Uterus (tissue), 2 donors: ENCODE results near the gene FBXO11.

Source experiments
- CTCF ChIP-seq, 4 experiments: fragments of 200-600 bp in 2 of 4; fragments of 450-650 bp in 2 of 4; sonication (generic) in 2 of 4; IDR thresholded peaks; one replicate each; pipeline ENCODE4 v1.5.1; 2016 to 2019; ENCODE audit warnings: antibody characterized with exemption in 4 of 4, mild to moderate bottlenecking in 2 of 4, moderate library complexity in 1 of 4
- POLR2A ChIP-seq, 2 donors: fragments of 450-650 bp; IDR thresholded peaks; one replicate each; pipeline ENCODE4 v1.6.1; 2016; ENCODE audit warnings: antibody characterized with exemption in 2 of 2, mild to moderate bottlenecking in 1 of 2, moderate library complexity in 1 of 2

- TF ChIP-seq POLR2A (IDR thresholded peaks at IDR 0.05): no peak
- no peak for TF ChIP-seq CTCF (IDR thresholded peaks at IDR 0.05)
Measured at GRCh38 chr2:47769318-47769717, 137.0 kb downstream of the FBXO11 start.
